Measurements from ENCODE around the gene ADARB2. TPM values are rescaled to one million over a fixed set of nuclear protein-coding genes. Genes with fewer than 3 reads are reported as not detected.

ADARB2 gene
- polyA plus RNA-seq, 1 of the 3 experiments (the other 2 are of a cell fraction), result not detected

DNA sequence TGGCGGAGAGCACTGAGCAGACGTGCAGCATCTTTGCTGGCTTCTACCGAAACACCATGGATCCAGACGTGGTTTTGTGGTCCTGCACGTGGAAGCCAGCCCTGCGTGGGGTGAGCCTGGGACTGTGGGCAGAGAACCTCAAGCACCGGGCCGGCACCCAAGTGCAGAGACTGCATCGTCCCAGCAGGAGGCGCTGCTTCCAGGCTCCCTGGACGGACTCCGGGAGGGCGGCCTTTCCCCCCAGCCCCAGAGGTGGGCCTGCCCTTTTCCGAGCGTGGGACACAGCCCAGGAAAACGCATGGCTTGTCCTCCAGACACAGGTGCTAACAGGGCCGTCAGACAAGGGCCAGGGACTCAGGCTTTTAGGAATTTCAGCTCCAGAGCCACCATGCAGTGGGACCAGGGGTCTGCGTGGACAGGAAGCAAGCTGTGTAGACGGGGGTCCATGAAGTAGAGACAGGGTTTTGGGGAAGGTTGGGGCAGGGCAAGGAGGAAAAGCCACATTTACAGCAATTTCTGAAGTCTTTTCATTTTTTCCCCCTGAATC is 377.2 kb downstream of the ADARB2 start:
- H3K4me1 ChIP-seq (ENCODE audit: control insufficient read depth in 1 of 2, insufficient read depth in 2 of 2, low read depth in 1 of 2, low read length in 1 of 2), result peaks cover 0 to 28% of the 10 kb centered on the region in 2 experiments; a peak in 2 of 4 replicates
- ChIA-PET CTCF (interaction anchor here (0.7 to 2.4 kb wide), 8 partner anchors 9 to 370 kb away, joined by 3 to 11 read pairs (median 4); no protein-coding TSS in a partner anchor), POLR2A (no interaction called here)
- peak; percentile 58 for DNase-seq
- H4K20me1 ChIP-seq (ENCODE audit: insufficient read depth), result no peaks in the 10 kb centered on the region
- H2AFZ ChIP-seq (ENCODE audit: low read depth), result no peak overlapping the region
- TF ChIP-seq YY1 (IDR thresholded peaks at IDR 0.05; ENCODE audit: low read depth), result no peak
- TF ChIP-seq TEAD4 (IDR thresholded peaks at IDR 0.05; ENCODE audit: borderline replicate concordance, insufficient read depth), result no peak
- TF ChIP-seq POLR2AphosphoS5 (IDR thresholded peaks at IDR 0.05; ENCODE audit: low read depth, low read length), result no peak
- no peak for TF ChIP-seq FOXJ3 (CRISPR knock-in tag; IDR thresholded peaks at IDR 0.05)
- TF ChIP-seq MEF2A (IDR thresholded peaks at IDR 0.05; ENCODE audit: borderline replicate concordance, low read depth), result no peak
- no peak for TF ChIP-seq JUND (IDR thresholded peaks at IDR 0.05)
- 69% methylated on average over 19 of the region's 19 CpGs for WGBS (ENCODE audit: low lambda C conversion rate)
- no peak overlapping the region for H3K4me3 ChIP-seq (ENCODE audit: low read depth in 2 of 2, low read length in 1 of 2)
- no peaks in the 10 kb centered on the region for H3F3A ChIP-seq (replicated peaks; ENCODE audit: insufficient read depth)
- H3K4me2 ChIP-seq, result no peak overlapping the region
- H3K27ac ChIP-seq (ENCODE audit: low read depth in 2 of 2, low read length in 1 of 2), result no peak overlapping the region; a peak in 1 of 4 replicates
- H3K9me2 ChIP-seq, result no peaks in the 10 kb centered on the region
- H3K27me3 ChIP-seq (ENCODE audit: insufficient read depth), result no peaks in the 10 kb centered on the region
- no peak overlapping the region for H3K9ac ChIP-seq
- no peaks in the 10 kb centered on the region for H3K9me3 ChIP-seq
- H3K79me2 ChIP-seq (ENCODE audit: insufficient read depth), result no peaks in the 10 kb centered on the region
- no peaks in the 10 kb centered on the region for H3K36me3 ChIP-seq (replicated peaks in 1 of 2; ENCODE audit: control insufficient read depth in 1 of 2, insufficient read depth in 2 of 2, low read length in 1 of 2)

DNA sequence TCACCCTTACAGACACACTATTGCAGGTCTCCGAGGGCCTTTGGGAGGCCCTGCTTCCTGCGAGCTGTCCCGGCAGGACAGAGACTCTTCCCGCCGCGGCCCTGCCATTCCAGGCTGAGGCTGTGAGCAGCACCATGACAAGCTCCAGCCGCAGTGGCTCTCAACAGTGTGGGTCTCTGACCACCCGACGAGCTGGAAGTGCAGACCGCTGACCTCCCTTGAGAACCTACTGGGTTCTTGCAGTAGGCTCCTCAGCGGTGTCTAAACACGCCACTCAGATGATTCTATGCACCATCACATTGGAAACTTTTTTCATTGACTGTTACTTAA is 377.7 kb downstream of the ADARB2 start:
- POLR2A ChIA-PET, result no interaction called here
- DNase-seq, result no peak

More for the DNA sequence above, 377.7 kb downstream of the ADARB2 start:
- no peak overlapping the region for H3K27ac ChIP-seq (ENCODE audit: low read depth in 2 of 2, low read length in 1 of 2)
- CTCF ChIA-PET, result interaction anchor here (0.9 to 2.4 kb wide), 8 partner anchors 10 to 370 kb away, joined by 3 to 11 read pairs (median 3); no protein-coding TSS in a partner anchor
- H3K27me3 ChIP-seq (ENCODE audit: insufficient read depth), result no peaks in the 10 kb centered on the region
- WGBS (ENCODE audit: low lambda C conversion rate), result 60% methylated on average over 5 of the region's 12 CpGs
- no peaks in the 10 kb centered on the region for H3K9me3 ChIP-seq
- H3K79me2 ChIP-seq (ENCODE audit: insufficient read depth), result no peaks in the 10 kb centered on the region
- no peak overlapping the region for H3K4me3 ChIP-seq (ENCODE audit: low read depth in 2 of 2, low read length in 1 of 2)
- no peaks in the 10 kb centered on the region for H4K20me1 ChIP-seq (ENCODE audit: insufficient read depth)
- H3K9ac ChIP-seq, result no peak overlapping the region
- TF ChIP-seq POLR2AphosphoS5 (IDR thresholded peaks at IDR 0.05; ENCODE audit: low read depth, low read length), result no peak
- TF ChIP-seq, protein P1, sequence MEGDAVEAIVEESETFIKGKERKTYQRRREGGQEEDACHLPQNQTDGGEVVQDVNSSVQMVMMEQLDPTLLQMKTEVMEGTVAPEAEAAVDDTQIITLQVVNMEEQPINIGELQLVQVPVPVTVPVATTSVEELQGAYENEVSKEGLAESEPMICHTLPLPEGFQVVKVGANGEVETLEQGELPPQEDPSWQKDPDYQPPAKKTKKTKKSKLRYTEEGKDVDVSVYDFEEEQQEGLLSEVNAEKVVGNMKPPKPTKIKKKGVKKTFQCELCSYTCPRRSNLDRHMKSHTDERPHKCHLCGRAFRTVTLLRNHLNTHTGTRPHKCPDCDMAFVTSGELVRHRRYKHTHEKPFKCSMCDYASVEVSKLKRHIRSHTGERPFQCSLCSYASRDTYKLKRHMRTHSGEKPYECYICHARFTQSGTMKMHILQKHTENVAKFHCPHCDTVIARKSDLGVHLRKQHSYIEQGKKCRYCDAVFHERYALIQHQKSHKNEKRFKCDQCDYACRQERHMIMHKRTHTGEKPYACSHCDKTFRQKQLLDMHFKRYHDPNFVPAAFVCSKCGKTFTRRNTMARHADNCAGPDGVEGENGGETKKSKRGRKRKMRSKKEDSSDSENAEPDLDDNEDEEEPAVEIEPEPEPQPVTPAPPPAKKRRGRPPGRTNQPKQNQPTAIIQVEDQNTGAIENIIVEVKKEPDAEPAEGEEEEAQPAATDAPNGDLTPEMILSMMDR (IDR thresholded peaks at IDR 0.05), result no peak
- H2AFZ ChIP-seq (ENCODE audit: low read depth), result no peak overlapping the region
- H3F3A ChIP-seq (replicated peaks; ENCODE audit: insufficient read depth), result no peaks in the 10 kb centered on the region
- H3K9me2 ChIP-seq, result no peaks in the 10 kb centered on the region
- H3K36me3 ChIP-seq (replicated peaks in 1 of 2; ENCODE audit: control insufficient read depth in 1 of 2, insufficient read depth in 2 of 2, low read length in 1 of 2), result no peaks in the 10 kb centered on the region
- peaks cover 0 to 33% of the 10 kb centered on the region in 2 experiments; a peak in 2 of 4 replicates for H3K4me1 ChIP-seq (ENCODE audit: control insufficient read depth in 1 of 2, insufficient read depth in 2 of 2, low read depth in 1 of 2, low read length in 1 of 2)
- no peak overlapping the region for H3K4me2 ChIP-seq
